IMR-90 (cell line): Measurements from ENCODE around the gene TBC1D4. TPM values are rescaled to one million over a fixed set of nuclear protein-coding genes. Genes with fewer than 3 reads are reported as not detected.

Experiments
- ATAC-seq: fragments of 200-7000 bp; cut with Tn5 transposase; 2 replicates; pipeline ENCODE4 v1.9.1; 2020; ENCODE audit warnings: low read depth, mild to moderate bottlenecking, moderate library complexity
- BruUV-seq: library from RNA; stranded (reverse); fragments of 400-500 nt; replicated peaks from 2 replicates; lab custom pipeline; 2021; lab: Mats Ljungman, UMichigan
- CTCF ChIA-PET: fragments of 300-600 bp; formaldehyde crosslinking; extraction: SDS; loops from one replicate; lab custom pipeline; 2021; ENCODE audit warnings: antibody characterized with exemption; lab: Yijun Ruan, JAX
- POLR2A ChIA-PET: fragments of 300-600 bp; sonication (Branson Sonifier 250); formaldehyde crosslinking; loops from one replicate; lab custom pipeline; 2022; ENCODE audit warnings: antibody characterized with exemption; ENCODE audit not compliant: unreplicated experiment; lab: Charles Lee
- DNase-seq: peaks from one replicate; pipeline ENCODE4 v3.0.0; 2013
- H2AFZ ChIP-seq: replicated peaks from 2 replicates; pipeline ENCODE3; 2013; ENCODE audit warnings: low read length, mild to moderate bottlenecking; ENCODE audit not compliant: poor library complexity
- H2AK5ac ChIP-seq: 2 replicates; pipeline ENCODE4 v1.6.1; 2013; ENCODE audit warnings: low read depth, low read length, inconsistent platforms
- H2AK9ac ChIP-seq: replicated peaks from 2 replicates; pipeline ENCODE3; 2013; ENCODE audit warnings: mild to moderate bottlenecking, low read depth, low read length, moderate library complexity; ENCODE audit not compliant: poor library complexity
- H2BK120ac ChIP-seq: 2 replicates; pipeline ENCODE4 v1.6.1; 2013; ENCODE audit warnings: low read depth, low read length, inconsistent platforms
- H2BK15ac ChIP-seq: 3 replicates; pipeline ENCODE4 v1.6.1; 2013; ENCODE audit warnings: low read depth, low read length, inconsistent platforms
- H2BK20ac ChIP-seq: 2 replicates; pipeline ENCODE4 v1.6.1; 2013; ENCODE audit warnings: low read depth, mild to moderate bottlenecking, inconsistent platforms, low read length, moderate library complexity
- H2BK5ac ChIP-seq: 2 replicates; pipeline ENCODE4 v1.6.1; 2013; ENCODE audit warnings: mild to moderate bottlenecking, low read depth, low read length, inconsistent platforms; ENCODE audit not compliant: poor library complexity, severe bottlenecking
- H3K14ac ChIP-seq: replicated peaks from 2 replicates; pipeline ENCODE4 v1.6.1; 2013; ENCODE audit warnings: low read depth, low read length, inconsistent platforms
- H3K18ac ChIP-seq: 2 replicates; pipeline ENCODE4 v1.6.1; 2013; ENCODE audit warnings: low read depth, low read length, control low read depth
- H3K23ac ChIP-seq: 2 replicates; pipeline ENCODE4 v1.6.1; 2013; ENCODE audit warnings: low read depth, low read length, inconsistent platforms
- H3K27ac ChIP-seq: 2 replicates; pipeline ENCODE4 v1.5.1; 2013; ENCODE audit warnings: mild to moderate bottlenecking, control low read depth, low read length; ENCODE audit not compliant: insufficient read depth
- H3K27me3 ChIP-seq: 2 replicates; pipeline ENCODE4 v1.6.1; 2013; ENCODE audit warnings: low read length; ENCODE audit not compliant: control insufficient read depth, insufficient read depth
- H3K36me3 ChIP-seq: 2 replicates; pipeline ENCODE4 v1.6.1; 2013; ENCODE audit warnings: low read length, mixed read lengths; ENCODE audit not compliant: control insufficient read depth, insufficient read depth
- H3K4ac ChIP-seq: 2 replicates; pipeline ENCODE4 v1.6.1; 2013; ENCODE audit warnings: low read depth, low read length, inconsistent platforms
- H3K4me1 ChIP-seq: 2 replicates; pipeline ENCODE4 v1.6.1; 2013; ENCODE audit warnings: low read length, mixed read lengths; ENCODE audit not compliant: control insufficient read depth, insufficient read depth
- H3K4me2 ChIP-seq: 2 replicates; pipeline ENCODE4 v1.6.1; 2013; ENCODE audit warnings: low read depth, mild to moderate bottlenecking, control low read depth, low read length, moderate library complexity
- H3K4me3 ChIP-seq: 2 replicates; pipeline ENCODE4 v1.5.1; 2013; ENCODE audit warnings: low read depth, mild to moderate bottlenecking, control low read depth, low read length, moderate library complexity; ENCODE audit not compliant: insufficient read depth
- H3K56ac ChIP-seq: 2 replicates; pipeline ENCODE4 v1.6.1; 2013; ENCODE audit warnings: low read length, inconsistent platforms; ENCODE audit not compliant: insufficient read depth; ENCODE audit errors: extremely low read depth
- H3K79me1 ChIP-seq, 2 experiments: 2 replicates each; pipeline ENCODE4 v1.6.1; 2013; ENCODE audit warnings: low read length in 2 of 2, inconsistent platforms in 1 of 2, low read depth in 1 of 2
- H3K9ac ChIP-seq: 2 replicates; pipeline ENCODE4 v1.6.1; 2013; ENCODE audit warnings: low read depth, low read length, control low read depth
- H3K9me1 ChIP-seq: 2 replicates; pipeline ENCODE4 v1.6.1; 2013; ENCODE audit warnings: low read length, inconsistent platforms; ENCODE audit not compliant: insufficient read depth
- H3K9me3 ChIP-seq: 2 replicates; pipeline ENCODE4 v1.6.1; 2013; ENCODE audit warnings: low read length; ENCODE audit not compliant: control insufficient read depth, insufficient read depth
- H4K20me1 ChIP-seq: 2 replicates; pipeline ENCODE4 v1.6.1; 2013; ENCODE audit warnings: low read length, inconsistent platforms; ENCODE audit not compliant: insufficient read depth
- H4K5ac ChIP-seq: 2 replicates; pipeline ENCODE4 v1.6.1; 2013; ENCODE audit warnings: mild to moderate bottlenecking, low read depth, low read length, control low read depth
- H4K8ac ChIP-seq, 2 experiments: 2 replicates each; pipeline ENCODE4 v1.6.1; 2013; ENCODE audit warnings: low read depth in 2 of 2, low read length in 2 of 2, control low read depth in 1 of 2, inconsistent platforms in 1 of 2
- H4K91ac ChIP-seq: 2 replicates; pipeline ENCODE4 v1.6.1; 2013; ENCODE audit warnings: low read depth, low read length, inconsistent platforms; ENCODE audit not compliant: insufficient read depth
- BHLHE40 ChIP-seq: fragments of 150-350 bp; IDR thresholded peaks from 2 replicates; pipeline ENCODE4 v1.6.1; 2016; ENCODE audit warnings: mild to moderate bottlenecking, low read depth, low read length
- CEBPB ChIP-seq: IDR thresholded peaks from 2 replicates; pipeline ENCODE4 v1.6.1; 2012; ENCODE audit warnings: low read depth, low read length, improper control_type of control experiment
- CHD1 ChIP-seq: IDR thresholded peaks from 2 replicates; pipeline ENCODE4 v1.6.1; 2012; ENCODE audit warnings: low read depth, low read length, improper control_type of control experiment
- FOS ChIP-seq: fragments of 150-350 bp; IDR thresholded peaks from 2 replicates; pipeline ENCODE4 v1.6.1; 2016; ENCODE audit warnings: low read depth, low read length
- MAFK ChIP-seq: IDR thresholded peaks from 2 replicates; pipeline ENCODE4 v1.6.1; 2012; ENCODE audit warnings: low read depth, low read length, improper control_type of control experiment
- MAZ ChIP-seq: IDR thresholded peaks from 2 replicates; pipeline ENCODE4 v1.6.1; 2012; ENCODE audit warnings: low read depth, mild to moderate bottlenecking, low read length, improper control_type of control experiment, moderate library complexity, borderline replicate concordance
- MXI1 ChIP-seq: IDR thresholded peaks from 2 replicates; pipeline ENCODE4 v1.6.1; 2012; ENCODE audit warnings: low read depth, mild to moderate bottlenecking, low read length, moderate library complexity, borderline replicate concordance
- NFE2L2 ChIP-seq: fragments of 150-350 bp; IDR thresholded peaks from 2 replicates; pipeline ENCODE4 v1.6.1; 2016; ENCODE audit warnings: low read depth, mild to moderate bottlenecking, low read length
- POLR2A ChIP-seq: IDR thresholded peaks from 2 replicates; pipeline ENCODE4 v1.6.1; 2012; ENCODE audit warnings: mild to moderate bottlenecking, low read depth, low read length
- RAD21 ChIP-seq: IDR thresholded peaks from 2 replicates; pipeline ENCODE4 v1.6.1; 2012; ENCODE audit warnings: low read length, improper control_type of control experiment
- RCOR1 ChIP-seq: IDR thresholded peaks from 2 replicates; pipeline ENCODE4 v1.6.1; 2012; ENCODE audit warnings: mild to moderate bottlenecking, low read length, improper control_type of control experiment; ENCODE audit not compliant: insufficient replicate concordance
- RFX5 ChIP-seq: IDR thresholded peaks from 2 replicates; pipeline ENCODE4 v1.8.0; 2012; ENCODE audit warnings: low read depth, mild to moderate bottlenecking, low read length, moderate library complexity
- SMC3 ChIP-seq: fragments of 150-350 bp; IDR thresholded peaks from 2 replicates; pipeline ENCODE4 v1.6.1; 2016; ENCODE audit warnings: low read depth, mild to moderate bottlenecking, antibody characterized with exemption, low read length, moderate library complexity
- WGBS, 2 experiments: methylation state at CpG; one replicate each; pipeline versions ENCODE4 v1.1.5 to v1.1.7; 2013; ENCODE audit warnings: missing lambda C conversion rate in 2 of 2; ENCODE audit not compliant: insufficient read length in 1 of 2; ENCODE audit errors: extremely low coverage in 2 of 2; 5-methylcytosine and 5-hydroxymethylcytosine counted together
- dilution Hi-C: fragments of 300-500 bp; cut with HindIII; formaldehyde crosslinking; loops from one replicate; pipeline ENCODE4 v1.14.3; 2018; ENCODE audit warnings: low sequenced_read_pairs; ENCODE audit not compliant: unreplicated experiment
- in situ Hi-C: fragments of 300-500 bp; cut with MboI; formaldehyde crosslinking; loops from 3 replicates; pipeline ENCODE4 v1.14.3; 2019; ENCODE audit warnings: low sequenced_read_pairs, inconsistent platforms, mixed read lengths
- intact Hi-C: fragments of 100-400 bp; cut with micrococcal nuclease; formaldehyde crosslinking; loops from 2 replicates; pipeline ENCODE4 v1.10.0; 2022
- polyA plus RNA-seq, 3 experiments: library from polyadenylated mRNA; depleted of rRNA; stranded (reverse); fragments of >200 nt; gene quantifications; 2 replicates each; pipeline ENCODE4 v1.2.3, GENCODE V29; 2012; ENCODE audit warnings: low replicate concordance in 1 of 3
- total RNA-seq: library from RNA; depleted of rRNA; stranded (reverse); fragments of >200 nt; gene quantifications from 2 replicates; pipeline ENCODE4 v1.2.3, GENCODE V29; 2012
- TF ChIP-seq, protein P1 (sequence below): conservative IDR thresholded peaks from 2 replicates; pipeline ENCODE4 v1.5.1; 2012; ENCODE audit warnings: mild to moderate bottlenecking, low read depth, low read length, improper control_type of control experiment
- TF ChIP-seq, protein P2 (sequence below): fragments of 150-350 bp; IDR thresholded peaks from 2 replicates; pipeline ENCODE4 v1.6.1; 2017; ENCODE audit warnings: mild to moderate bottlenecking, antibody characterized with exemption, low read length, low read depth
- TF ChIP-seq, protein P3 (sequence below): fragments of 150-350 bp; IDR thresholded peaks from 2 replicates; pipeline ENCODE4 v1.6.1; 2016; ENCODE audit warnings: low read depth, mild to moderate bottlenecking, low read length, moderate library complexity, borderline replicate concordance

Gene TBC1D4
- total and polyA plus RNA-seq, 2 of the 4 experiments (the other 2 are of a cell fraction) = 7.5 to 22.8 TPM

- Histone ChIP-seq H2BK120ac (no peak overlapping the region), H3K9me3 (no peaks in the 10 kb centered on the region), H3K4me2 (no peak overlapping the region), H3K4me3 (no peak overlapping the region), H2BK15ac (no peak overlapping the region), H2AK5ac (no peak overlapping the region), H2AFZ (no peak overlapping the region), H3K18ac (no peak overlapping the region), H3K14ac (no peak overlapping the region), H3K27me3 (no peaks in the 10 kb centered on the region), H4K20me1 (no peaks in the 10 kb centered on the region), H2AK9ac (no peak overlapping the region), H2BK5ac (no peak overlapping the region), H3K9ac (no peak overlapping the region), H3K23ac (no peak overlapping the region), H3K56ac (no peak overlapping the region), H3K36me3 (no peaks in the 10 kb centered on the region), H4K91ac (no peak overlapping the region), H4K5ac (no peak overlapping the region), H3K4me1 (no peaks in the 10 kb centered on the region), H4K8ac (no peak overlapping the region), H3K4ac (no peak overlapping the region), H3K79me1 (no peaks in the 10 kb centered on the region), H3K9me1 (no peaks in the 10 kb centered on the region), H2BK20ac (no peak overlapping the region), H3K27ac (no peak overlapping the region)
- ATAC-seq = no peak
- dilution Hi-C loops (no loop called here), in situ Hi-C loops (no loop called here), intact Hi-C loops (no loop called here)
- no CpG with 5 or more reads among the region's 3 CpGs for WGBS, 2 experiments
- CTCF ChIA-PET = no interaction called here
- TF ChIP-seq POLR2A (no peak), MAZ (no peak), SMC3 (no peak), RCOR1 (no peak), BHLHE40 (no peak), RFX5 (no peak), RAD21 (no peak), NFE2L2 (no peak), CHD1 (no peak), MAFK (no peak), CEBPB (no peak), FOS (no peak), MXI1 (no peak)
- TF ChIP-seq, protein P1, sequence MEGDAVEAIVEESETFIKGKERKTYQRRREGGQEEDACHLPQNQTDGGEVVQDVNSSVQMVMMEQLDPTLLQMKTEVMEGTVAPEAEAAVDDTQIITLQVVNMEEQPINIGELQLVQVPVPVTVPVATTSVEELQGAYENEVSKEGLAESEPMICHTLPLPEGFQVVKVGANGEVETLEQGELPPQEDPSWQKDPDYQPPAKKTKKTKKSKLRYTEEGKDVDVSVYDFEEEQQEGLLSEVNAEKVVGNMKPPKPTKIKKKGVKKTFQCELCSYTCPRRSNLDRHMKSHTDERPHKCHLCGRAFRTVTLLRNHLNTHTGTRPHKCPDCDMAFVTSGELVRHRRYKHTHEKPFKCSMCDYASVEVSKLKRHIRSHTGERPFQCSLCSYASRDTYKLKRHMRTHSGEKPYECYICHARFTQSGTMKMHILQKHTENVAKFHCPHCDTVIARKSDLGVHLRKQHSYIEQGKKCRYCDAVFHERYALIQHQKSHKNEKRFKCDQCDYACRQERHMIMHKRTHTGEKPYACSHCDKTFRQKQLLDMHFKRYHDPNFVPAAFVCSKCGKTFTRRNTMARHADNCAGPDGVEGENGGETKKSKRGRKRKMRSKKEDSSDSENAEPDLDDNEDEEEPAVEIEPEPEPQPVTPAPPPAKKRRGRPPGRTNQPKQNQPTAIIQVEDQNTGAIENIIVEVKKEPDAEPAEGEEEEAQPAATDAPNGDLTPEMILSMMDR = no peak
- TF ChIP-seq, protein P2, sequence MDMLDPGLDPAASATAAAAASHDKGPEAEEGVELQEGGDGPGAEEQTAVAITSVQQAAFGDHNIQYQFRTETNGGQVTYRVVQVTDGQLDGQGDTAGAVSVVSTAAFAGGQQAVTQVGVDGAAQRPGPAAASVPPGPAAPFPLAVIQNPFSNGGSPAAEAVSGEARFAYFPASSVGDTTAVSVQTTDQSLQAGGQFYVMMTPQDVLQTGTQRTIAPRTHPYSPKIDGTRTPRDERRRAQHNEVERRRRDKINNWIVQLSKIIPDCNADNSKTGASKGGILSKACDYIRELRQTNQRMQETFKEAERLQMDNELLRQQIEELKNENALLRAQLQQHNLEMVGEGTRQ = no peak
- TF ChIP-seq, protein P3, sequence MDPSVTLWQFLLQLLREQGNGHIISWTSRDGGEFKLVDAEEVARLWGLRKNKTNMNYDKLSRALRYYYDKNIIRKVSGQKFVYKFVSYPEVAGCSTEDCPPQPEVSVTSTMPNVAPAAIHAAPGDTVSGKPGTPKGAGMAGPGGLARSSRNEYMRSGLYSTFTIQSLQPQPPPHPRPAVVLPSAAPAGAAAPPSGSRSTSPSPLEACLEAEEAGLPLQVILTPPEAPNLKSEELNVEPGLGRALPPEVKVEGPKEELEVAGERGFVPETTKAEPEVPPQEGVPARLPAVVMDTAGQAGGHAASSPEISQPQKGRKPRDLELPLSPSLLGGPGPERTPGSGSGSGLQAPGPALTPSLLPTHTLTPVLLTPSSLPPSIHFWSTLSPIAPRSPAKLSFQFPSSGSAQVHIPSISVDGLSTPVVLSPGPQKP = no peak
- no TSS peak for BruUV-seq
- POLR2A ChIA-PET = no interaction called here
- DNase-seq = no peak
Observed at GRCh38 chr13:75511051-75511625, 29.2 kb upstream of the TBC1D4 start.
